ENCODE results near the gene ANXA10. TPM values are rescaled to one million over a fixed set of nuclear protein-coding genes. Genes with fewer than 3 reads are reported as not detected.
"Not testable (repeated sequence)": the region's sequence is repeated elsewhere in the genome, so short reads cannot be mapped to it uniquely, and the experiment has no call there.

The ANXA10 gene
- total RNA-seq, 2 donors from 2014 or later: 0.30 TPM; not detected in 1

DNA sequence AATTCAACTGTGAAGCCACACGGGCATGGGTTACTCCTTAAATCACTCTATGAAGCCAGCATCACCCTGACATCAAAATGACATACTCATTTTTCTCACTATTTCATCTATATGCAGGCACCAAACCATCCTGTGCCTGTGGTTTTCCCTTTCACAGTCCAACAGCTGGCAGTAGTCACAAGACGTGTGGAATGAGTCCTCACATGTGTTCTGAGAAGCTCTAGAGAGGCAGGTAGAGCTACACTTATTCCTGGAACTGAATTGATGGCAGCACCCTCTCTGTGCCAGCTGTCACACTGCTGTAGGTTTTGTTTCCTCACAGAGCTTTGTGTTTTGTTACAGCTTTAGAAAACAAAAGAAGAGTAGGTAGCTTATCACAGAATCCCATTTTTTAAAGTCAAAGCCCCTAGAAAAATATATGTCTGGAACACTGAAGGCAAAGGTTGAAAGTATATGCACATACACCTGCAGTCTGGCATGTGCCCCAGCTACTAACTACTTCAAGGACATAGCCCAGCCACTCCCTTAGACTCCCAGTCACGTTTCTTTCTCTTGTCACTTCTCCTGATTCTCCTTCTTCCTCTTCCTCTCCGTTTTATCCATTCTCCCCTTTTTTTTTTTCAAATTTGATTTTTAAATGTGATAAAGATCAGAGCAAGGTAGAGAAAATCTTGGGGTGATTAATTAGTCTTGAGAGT is 107.1 kb downstream of the ANXA10 start:
- Histone ChIP-seq H3K27me3 (no peaks in the 10 kb centered on the region), H3K9ac (ENCODE audit: low read depth in 2 of 2, low read length in 2 of 2) (no peak overlapping the region), H3K4me1 (no peaks in the 10 kb centered on the region), H3K4me3 (no peak overlapping the region), H3K36me3 (no peaks in the 10 kb centered on the region), H3K9me3 (no peaks in the 10 kb centered on the region), H3K27ac (peak overlapping the region; percentile 45)
- TF ChIP-seq, protein P1, sequence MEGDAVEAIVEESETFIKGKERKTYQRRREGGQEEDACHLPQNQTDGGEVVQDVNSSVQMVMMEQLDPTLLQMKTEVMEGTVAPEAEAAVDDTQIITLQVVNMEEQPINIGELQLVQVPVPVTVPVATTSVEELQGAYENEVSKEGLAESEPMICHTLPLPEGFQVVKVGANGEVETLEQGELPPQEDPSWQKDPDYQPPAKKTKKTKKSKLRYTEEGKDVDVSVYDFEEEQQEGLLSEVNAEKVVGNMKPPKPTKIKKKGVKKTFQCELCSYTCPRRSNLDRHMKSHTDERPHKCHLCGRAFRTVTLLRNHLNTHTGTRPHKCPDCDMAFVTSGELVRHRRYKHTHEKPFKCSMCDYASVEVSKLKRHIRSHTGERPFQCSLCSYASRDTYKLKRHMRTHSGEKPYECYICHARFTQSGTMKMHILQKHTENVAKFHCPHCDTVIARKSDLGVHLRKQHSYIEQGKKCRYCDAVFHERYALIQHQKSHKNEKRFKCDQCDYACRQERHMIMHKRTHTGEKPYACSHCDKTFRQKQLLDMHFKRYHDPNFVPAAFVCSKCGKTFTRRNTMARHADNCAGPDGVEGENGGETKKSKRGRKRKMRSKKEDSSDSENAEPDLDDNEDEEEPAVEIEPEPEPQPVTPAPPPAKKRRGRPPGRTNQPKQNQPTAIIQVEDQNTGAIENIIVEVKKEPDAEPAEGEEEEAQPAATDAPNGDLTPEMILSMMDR (IDR thresholded peaks at IDR 0.05): no peak
- intact Hi-C loops (cut with DNase I): no loop called here
- DNase-seq: no peak

GRCh38 chr4:168200685-168201084 is 108.3 kb downstream of the ANXA10 start:
- Histone ChIP-seq H3K27ac (no peak overlapping the region), H3K9me3 (no peaks in the 10 kb centered on the region), H3K36me3 (no peaks in the 10 kb centered on the region), H3K27me3 (no peaks in the 10 kb centered on the region), H3K9ac (ENCODE audit: low read depth in 2 of 2, low read length in 2 of 2) (no peak overlapping the region), H3K4me1 (no peaks in the 10 kb centered on the region), H3K4me3 (no peak overlapping the region)
- DNase-seq: no peak
- intact Hi-C loops (cut with DNase I): no loop called here
- TF ChIP-seq, protein P1 (IDR thresholded peaks at IDR 0.05): no peak

DNA sequence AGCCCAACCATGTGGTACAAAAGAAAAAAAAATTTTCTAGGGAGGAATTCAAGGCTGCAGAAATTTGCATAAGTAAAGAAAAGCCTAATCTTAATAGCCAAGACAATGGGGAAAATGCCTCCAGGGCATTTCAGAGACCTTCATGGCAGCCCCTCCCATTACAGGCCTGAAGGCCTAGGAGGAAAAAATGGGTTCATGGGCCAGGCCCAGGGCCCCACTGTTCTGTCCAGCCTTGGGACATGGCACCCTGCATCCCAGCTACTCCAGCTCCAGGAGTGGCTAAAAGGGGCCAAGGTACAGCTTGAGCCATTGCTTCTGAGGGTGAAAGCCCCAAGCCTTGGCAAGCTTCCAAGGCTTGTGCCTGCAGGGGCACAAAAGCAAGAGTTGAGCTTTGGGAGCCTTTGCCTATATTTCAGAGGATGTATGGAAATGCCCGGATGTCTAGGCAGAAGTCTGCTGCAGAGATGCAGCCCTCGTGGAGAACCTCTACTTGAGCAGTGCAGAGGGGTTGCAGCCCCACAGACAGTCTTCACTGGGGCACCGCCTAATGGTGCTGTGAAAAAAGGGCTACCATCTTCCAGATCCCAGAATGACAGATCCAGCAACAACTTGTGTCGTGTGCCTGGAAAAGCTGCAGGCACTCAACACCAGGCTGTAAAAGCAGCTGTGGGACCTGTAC is 111.0 kb downstream of the ANXA10 start:
- no peak for DNase-seq
- H3K4me1 ChIP-seq: no peaks in the 10 kb centered on the region
- TF ChIP-seq, protein P1 (IDR thresholded peaks at IDR 0.05): no peak
- H3K4me3 ChIP-seq: no peak overlapping the region
- H3K27ac ChIP-seq: no peak overlapping the region
- intact Hi-C loops (cut with DNase I): no loop called here
- no peaks in the 10 kb centered on the region for H3K36me3 ChIP-seq
- no peak overlapping the region for H3K9ac ChIP-seq (ENCODE audit: low read depth in 2 of 2, low read length in 2 of 2)
- no peaks in the 10 kb centered on the region for H3K27me3 ChIP-seq
- H3K9me3 ChIP-seq: no peaks in the 10 kb centered on the region

GRCh38 chr4:168208957-168209614 is 116.7 kb downstream of the ANXA10 start:
- intact Hi-C loops (cut with DNase I): no loop called here
- H3K4me3 ChIP-seq: no peak overlapping the region
- no peaks in the 10 kb centered on the region for H3K4me1 ChIP-seq
- H3K9ac ChIP-seq (ENCODE audit: low read depth in 2 of 2, low read length in 2 of 2): peak overlapping the region in 1 of 2 donors; percentile 9
- TF ChIP-seq, protein P1 (IDR thresholded peaks at IDR 0.05): no peak
- no peaks in the 10 kb centered on the region for H3K27me3 ChIP-seq
- peak; percentile 40 for DNase-seq
- H3K9me3 ChIP-seq: no peaks in the 10 kb centered on the region
- no peak overlapping the region for H3K27ac ChIP-seq
- H3K36me3 ChIP-seq: no peaks in the 10 kb centered on the region

GRCh38 chr4:168212656-168213055 is 120.3 kb downstream of the ANXA10 start:
- TF ChIP-seq, protein P1 (IDR thresholded peaks at IDR 0.05): no peak
- Histone ChIP-seq H3K27me3 (no peaks in the 10 kb centered on the region), H3K36me3 (peaks cover 9% of the 10 kb centered on the region), H3K9ac (ENCODE audit: low read depth in 2 of 2, low read length in 2 of 2) (no peak overlapping the region), H3K9me3 (no peaks in the 10 kb centered on the region), H3K4me3 (no peak overlapping the region), H3K4me1 (no peaks in the 10 kb centered on the region), H3K27ac (no peak overlapping the region)
- no peak for DNase-seq
- intact Hi-C loops (cut with DNase I): no loop called here

- H3K9me3 ChIP-seq; H3K36me3 ChIP-seq; intact Hi-C loops (cut with DNase I): not testable (repeated sequence)
Observed at GRCh38 chr4:168213511-168213910, 121.2 kb downstream of the ANXA10 start.

More at GRCh38 chr4:168213511-168213910, 121.2 kb downstream of the ANXA10 start:
- not testable (repeated sequence) for H3K9ac ChIP-seq (ENCODE audit: low read depth in 2 of 2, low read length in 2 of 2); H3K27ac ChIP-seq; H3K27me3 ChIP-seq; H3K4me1 ChIP-seq; H3K4me3 ChIP-seq; DNase-seq
